KMS-11 (cell line): Measurements from ENCODE around the gene NUMA1.

Experiments
- H2AFZ ChIP-seq: fragments of 200-600 bp; sonication (generic); 2 replicates; pipeline ENCODE4 v1.6.1; 2016; ENCODE audit warnings: antibody characterized with exemption, mixed run types, low read depth
- H3K27ac ChIP-seq: fragments of 200-600 bp; sonication (generic); 2 replicates; pipeline ENCODE4 v1.6.1; 2016; ENCODE audit warnings: mild to moderate bottlenecking, mixed run types
- H3K27me3 ChIP-seq: fragments of 200-600 bp; sonication (generic); 2 replicates; pipeline ENCODE4 v1.6.1; 2017; ENCODE audit warnings: mild to moderate bottlenecking, low read depth, mixed run types, moderate library complexity; ENCODE audit not compliant: insufficient read depth
- H3K36me3 ChIP-seq: fragments of 200-600 bp; sonication (generic); 2 replicates; pipeline ENCODE4 v1.6.1; 2017; ENCODE audit warnings: mild to moderate bottlenecking, mixed run types; ENCODE audit not compliant: insufficient read depth
- H3K4me1 ChIP-seq: fragments of 200-600 bp; sonication (generic); 2 replicates; pipeline ENCODE4 v1.6.1; 2016; ENCODE audit warnings: mild to moderate bottlenecking, low read depth, mixed run types; ENCODE audit not compliant: poor library complexity, severe bottlenecking
- H3K4me2 ChIP-seq: fragments of 200-600 bp; sonication (generic); 2 replicates; pipeline ENCODE4 v1.7.0; 2016; ENCODE audit warnings: mild to moderate bottlenecking, mixed run types
- H3K4me3 ChIP-seq: fragments of 200-600 bp; sonication (generic); IDR thresholded peaks from 2 replicates; pipeline ENCODE4 v1.6.1; 2017; ENCODE audit warnings: low read depth, low read length, mixed read lengths; ENCODE audit not compliant: insufficient read depth
- H3K79me2 ChIP-seq: fragments of 200-600 bp; sonication (generic); 2 replicates; pipeline ENCODE4 v1.6.1; 2016; ENCODE audit warnings: low read depth, mixed run types; ENCODE audit not compliant: insufficient read depth
- H3K9ac ChIP-seq: fragments of 200-600 bp; sonication (generic); 2 replicates; pipeline ENCODE4 v1.6.1; 2016; ENCODE audit warnings: mild to moderate bottlenecking, mixed run types
- H4K20me1 ChIP-seq: fragments of 200-600 bp; sonication (generic); 2 replicates; pipeline ENCODE4 v1.6.1; 2016; ENCODE audit warnings: mild to moderate bottlenecking, mixed run types; ENCODE audit not compliant: insufficient read depth
- CTCF ChIP-seq: fragments of 200-600 bp; sonication (generic); conservative IDR thresholded peaks from 2 replicates; pipeline ENCODE4 v1.6.1; 2017; ENCODE audit warnings: low read depth, mild to moderate bottlenecking, antibody characterized with exemption, low read length, moderate library complexity, mixed read lengths

NUMA1 gene

GRCh38 chr11:72081821-72082453, 1.6 kb upstream of the NUMA1 start:
- Histone ChIP-seq H3K4me1 (peaks cover 50% of the 10 kb centered on the region), H3K79me2 (peaks cover 31% of the 10 kb centered on the region), H3K36me3 (no peaks in the 10 kb centered on the region), H3K27me3 (no peaks in the 10 kb centered on the region), H3K4me2 (peak overlapping the region; percentile 62; the same call in 1 of the 2 replicates), H3K4me3 (no peak overlapping the region), H2AFZ (no peak overlapping the region), H3K9ac (no peak overlapping the region), H4K20me1 (no peaks in the 10 kb centered on the region), H3K27ac (no peak overlapping the region)
- no peak for TF ChIP-seq CTCF

GRCh38 chr11:72081184-72081644, 872 bp upstream of the NUMA1 start:
- Histone ChIP-seq H3K9ac (peak overlapping the region; percentile 67; the same call in 1 of the 2 replicates), H3K27me3 (no peaks in the 10 kb centered on the region), H3K4me1 (peaks cover 45% of the 10 kb centered on the region), H3K27ac (peak overlapping the region; percentile 66), H4K20me1 (no peaks in the 10 kb centered on the region), H2AFZ (peak overlapping the region; percentile 80; the same call in 1 of the 2 replicates), H3K4me3 (no peak overlapping the region), H3K36me3 (no peaks in the 10 kb centered on the region), H3K4me2 (peak overlapping the region; percentile 62), H3K79me2 (peaks cover 38% of the 10 kb centered on the region)
- no peak for TF ChIP-seq CTCF

- Histone ChIP-seq H3K79me2 (peaks cover 51% of the 10 kb centered on the region), H3K36me3 (no peaks in the 10 kb centered on the region), H3K4me1 (peaks cover 43% of the 10 kb centered on the region), H3K27ac (peak overlapping the region; percentile 66), H3K4me2 (peak overlapping the region; percentile 53), H3K4me3 (no peak overlapping the region), H3K9ac (peak overlapping the region; percentile 67; the same call in 1 of the 2 replicates), H4K20me1 (no peaks in the 10 kb centered on the region), H2AFZ (peak overlapping the region; percentile 53), H3K27me3 (no peaks in the 10 kb centered on the region)
- no peak for TF ChIP-seq CTCF
Observed at GRCh38 chr11:72079819-72080325, 470 bp downstream of the NUMA1 start.

GRCh38 chr11:72078477-72078876, 1.9 kb downstream of the NUMA1 start:
- peaks cover 64% of the 10 kb centered on the region for H3K79me2 ChIP-seq
- no peaks in the 10 kb centered on the region for H4K20me1 ChIP-seq
- no peak overlapping the region for H3K9ac ChIP-seq
- peaks cover 43% of the 10 kb centered on the region for H3K4me1 ChIP-seq
- H3K4me3 ChIP-seq, result no peak overlapping the region
- H3K27ac ChIP-seq, result no peak overlapping the region
- no peaks in the 10 kb centered on the region for H3K36me3 ChIP-seq
- no peaks in the 10 kb centered on the region for H3K27me3 ChIP-seq
- H3K4me2 ChIP-seq, result peak overlapping the region; percentile 53
- TF ChIP-seq CTCF, result no peak
- H2AFZ ChIP-seq, result no peak overlapping the region
